SK-N-MC (cell line): Measurements from ENCODE around the gene HIRA.

Experiments
- DNase-seq: peaks from one replicate; pipeline ENCODE4 v3.0.0-alpha.2; 2011; ENCODE audit warnings: low read depth, low spot score
- H3K27ac ChIP-seq: fragments of 200-600 bp; sonication (generic); 2 replicates; pipeline ENCODE4 v1.5.1; 2016; ENCODE audit warnings: mixed run types
- H3K36me3 ChIP-seq: fragments of 200-600 bp; sonication (generic); 2 replicates; pipeline ENCODE4 v1.6.1; 2017; ENCODE audit warnings: antibody characterized with exemption, low read length, mixed read lengths; ENCODE audit not compliant: insufficient read depth
- H3K4me3 ChIP-seq: fragments of 200-600 bp; sonication (generic); 2 replicates; pipeline ENCODE4 v1.5.1; 2016
- H3K9ac ChIP-seq: fragments of 200-600 bp; sonication (generic); 2 replicates; pipeline ENCODE4 v1.8.0; 2017; ENCODE audit warnings: mixed run types, mixed read lengths; ENCODE audit not compliant: insufficient read length
- H3K9me3 ChIP-seq: fragments of 200-600 bp; sonication (generic); 2 replicates; pipeline ENCODE4 v1.6.1; 2017; ENCODE audit warnings: low read depth, mild to moderate bottlenecking, antibody characterized with exemption, low read length, moderate library complexity, mixed read lengths
- EZH2 ChIP-seq: fragments of 200-600 bp; sonication (generic); IDR thresholded peaks from one replicate; pipeline ENCODE4 v1.6.1; 2017; ENCODE audit warnings: antibody characterized with exemption
- FOXP2 ChIP-seq: optimal IDR thresholded peaks from 2 replicates; pipeline ENCODE3; 2011; ENCODE audit warnings: mild to moderate bottlenecking, moderate library complexity; ENCODE audit not compliant: insufficient read depth; ENCODE audit errors: extremely low read length, control extremely low read depth
- POLR2AphosphoS5 ChIP-seq: IDR thresholded peaks from 2 replicates; pipeline ENCODE4 v1.6.1; 2012; ENCODE audit warnings: mild to moderate bottlenecking, low read depth, low read length, borderline replicate concordance

Gene HIRA

GRCh38 chr22:19476023-19476422 lies 44.5 kb upstream of the HIRA start:
- DNase-seq = no peak
- no peak for TF ChIP-seq FOXP2
- TF ChIP-seq EZH2 = no peak
- TF ChIP-seq POLR2AphosphoS5 = no peak
- H3K9ac ChIP-seq = no peak overlapping the region
- peaks cover 42% of the 10 kb centered on the region; the same call in 1 of the 2 replicates for H3K36me3 ChIP-seq
- H3K9me3 ChIP-seq = no peaks in the 10 kb centered on the region
- H3K27ac ChIP-seq = no peak overlapping the region
- H3K4me3 ChIP-seq = no peak overlapping the region

- Histone ChIP-seq H3K27ac (no peak overlapping the region), H3K4me3 (no peak overlapping the region), H3K36me3 (peaks cover 66% of the 10 kb centered on the region; the same call in 1 of the 2 replicates), H3K9ac (no peak overlapping the region), H3K9me3 (no peaks in the 10 kb centered on the region)
- no peak for DNase-seq
- TF ChIP-seq POLR2AphosphoS5 = no peak
- TF ChIP-seq FOXP2 = no peak
- TF ChIP-seq EZH2 = no peak
Observed at GRCh38 chr22:19473578-19473977, 42.0 kb upstream of the HIRA start.

GRCh38 chr22:19472233-19472632 lies 40.7 kb upstream of the HIRA start:
- TF ChIP-seq EZH2 (no peak), FOXP2 (no peak), POLR2AphosphoS5 (no peak)
- DNase-seq = no peak
- no peak overlapping the region for H3K9ac ChIP-seq
- H3K4me3 ChIP-seq = no peak overlapping the region
- H3K9me3 ChIP-seq = no peaks in the 10 kb centered on the region
- no peak overlapping the region for H3K27ac ChIP-seq
- H3K36me3 ChIP-seq = peaks cover 80% of the 10 kb centered on the region

GRCh38 chr22:19471572-19471971 lies 40.0 kb upstream of the HIRA start:
- Histone ChIP-seq H3K27ac (no peak overlapping the region), H3K9ac (no peak overlapping the region), H3K9me3 (no peaks in the 10 kb centered on the region), H3K36me3 (peaks cover 86% of the 10 kb centered on the region), H3K4me3 (no peak overlapping the region)
- no peak for TF ChIP-seq EZH2
- TF ChIP-seq POLR2AphosphoS5 = no peak
- no peak for TF ChIP-seq FOXP2
- no peak for DNase-seq

- Histone ChIP-seq H3K4me3 (no peak overlapping the region), H3K27ac (no peak overlapping the region), H3K9ac (no peak overlapping the region), H3K36me3 (peaks cover 94% of the 10 kb centered on the region), H3K9me3 (no peaks in the 10 kb centered on the region)
- DNase-seq = no peak
- TF ChIP-seq FOXP2 (no peak), EZH2 (no peak), POLR2AphosphoS5 (no peak)
Observed at GRCh38 chr22:19470010-19470409, 38.5 kb upstream of the HIRA start.

GRCh38 chr22:19469421-19469820 lies 37.9 kb upstream of the HIRA start:
- no peak overlapping the region for H3K9ac ChIP-seq
- H3K4me3 ChIP-seq = no peak overlapping the region
- DNase-seq = no peak
- TF ChIP-seq POLR2AphosphoS5 = no peak
- H3K27ac ChIP-seq = no peak overlapping the region
- no peaks in the 10 kb centered on the region for H3K9me3 ChIP-seq
- peaks cover 96% of the 10 kb centered on the region for H3K36me3 ChIP-seq

- no peak for TF ChIP-seq FOXP2
- TF ChIP-seq POLR2AphosphoS5 = no peak
- no peak for TF ChIP-seq EZH2
- H3K4me3 ChIP-seq = no peak overlapping the region
- H3K36me3 ChIP-seq = peaks cover 96% of the 10 kb centered on the region
- no peak overlapping the region for H3K9ac ChIP-seq
- no peaks in the 10 kb centered on the region for H3K9me3 ChIP-seq
- H3K27ac ChIP-seq = no peak overlapping the region
- no peak for DNase-seq
Observed at GRCh38 chr22:19467912-19468311, 36.4 kb upstream of the HIRA start.

- Histone ChIP-seq H3K4me3 (no peak overlapping the region), H3K9ac (no peak overlapping the region), H3K27ac (no peak overlapping the region), H3K36me3 (peaks cover 92% of the 10 kb centered on the region), H3K9me3 (no peaks in the 10 kb centered on the region)
- no peak for DNase-seq
- TF ChIP-seq EZH2 = no peak
- no peak for TF ChIP-seq POLR2AphosphoS5
- no peak for TF ChIP-seq FOXP2
Observed at GRCh38 chr22:19466848-19467752, 35.6 kb upstream of the HIRA start.
